GM12878 (cell line): ENCODE measurements around the gene VPS16. TPM values are rescaled to one million over a fixed set of nuclear protein-coding genes. Genes with fewer than 3 reads are reported as not detected.

Experiments used
- BCL11A ChIP-seq: IDR thresholded peaks from 2 replicates; pipeline ENCODE4 v1.6.1; 2011; ENCODE audit warnings: low read depth, low read length
- CBX3 ChIP-seq: fragments of 200-600 bp; sonication (generic); IDR thresholded peaks from 2 replicates; pipeline ENCODE4 v1.6.1; 2016; ENCODE audit warnings: low read depth, borderline replicate concordance
- EGR1 ChIP-seq, 2 experiments: IDR thresholded peaks; 1 replicate in 1 of 2; 2 replicates in 1 of 2; pipeline ENCODE4 v1.6.1; 2011 to 2012; ENCODE audit warnings: low read depth in 2 of 2, low read length in 2 of 2, borderline replicate concordance in 1 of 2, mild to moderate bottlenecking in 1 of 2, moderate library complexity in 1 of 2
- FOS ChIP-seq: IDR thresholded peaks from 3 replicates; pipeline ENCODE4 v1.6.1; 2011; ENCODE audit warnings: borderline replicate concordance; ENCODE audit not compliant: insufficient read length; ENCODE audit errors: extremely low read depth
- HCFC1 ChIP-seq: fragments of 150-350 bp; IDR thresholded peaks from 2 replicates; pipeline ENCODE4 v1.6.1; 2014; ENCODE audit warnings: low read length
- IRF4 ChIP-seq: IDR thresholded peaks from 2 replicates; pipeline ENCODE4 v1.6.1; 2011; ENCODE audit warnings: low read depth, low read length
- JUNB ChIP-seq: IDR thresholded peaks from 2 replicates; pipeline ENCODE4 v1.6.1; 2016; ENCODE audit warnings: antibody characterized with exemption, mild to moderate bottlenecking
- LARP7 ChIP-seq: fragments of 450-650 bp; IDR thresholded peaks from 2 replicates; pipeline ENCODE4 v1.6.1; 2017; ENCODE audit warnings: mild to moderate bottlenecking
- MEF2B ChIP-seq: fragments of 450-650 bp; IDR thresholded peaks from 2 replicates; pipeline ENCODE4 v1.6.1; 2018; ENCODE audit warnings: mild to moderate bottlenecking, moderate library complexity; ENCODE audit not compliant: partially characterized antibody, poor library complexity, severe bottlenecking
- MTA2 ChIP-seq: fragments of 450-650 bp; IDR thresholded peaks from 2 replicates; pipeline ENCODE4 v1.6.1; 2016; ENCODE audit warnings: low read depth, mild to moderate bottlenecking, moderate library complexity
- NFIC ChIP-seq: IDR thresholded peaks from 2 replicates; pipeline ENCODE4 v1.6.1; 2012; ENCODE audit warnings: low read depth, mild to moderate bottlenecking, inconsistent platforms, low read length, moderate library complexity
- NR2C1 ChIP-seq: fragments of 450-650 bp; IDR thresholded peaks from 2 replicates; pipeline ENCODE4 v1.6.1; 2017; ENCODE audit warnings: antibody characterized with exemption, mild to moderate bottlenecking, moderate library complexity
- NR2F1 ChIP-seq: fragments of 450-650 bp; conservative IDR thresholded peaks from 2 replicates; pipeline ENCODE4 v1.6.1; 2017; ENCODE audit warnings: mild to moderate bottlenecking
- RAD51 ChIP-seq: fragments of 450-650 bp; IDR thresholded peaks from 2 replicates; pipeline ENCODE4 v1.6.1; 2016; ENCODE audit warnings: moderate library complexity, mild to moderate bottlenecking, inconsistent platforms
- RUNX3 ChIP-seq: IDR thresholded peaks from 2 replicates; pipeline ENCODE4 v1.6.1; 2012; ENCODE audit warnings: low read length, inconsistent platforms
- SIX5 ChIP-seq: IDR thresholded peaks from 2 replicates; pipeline ENCODE4 v1.6.1; 2011; ENCODE audit warnings: mild to moderate bottlenecking, low read depth, low read length, moderate library complexity; ENCODE audit not compliant: severe bottlenecking
- SPI1 ChIP-seq: IDR thresholded peaks from 2 replicates; pipeline ENCODE4 v1.6.1; 2011; ENCODE audit warnings: low read depth, mild to moderate bottlenecking, low read length, moderate library complexity, borderline replicate concordance; ENCODE audit not compliant: insufficient read depth
- TAF1 ChIP-seq: IDR thresholded peaks from 2 replicates; pipeline ENCODE4 v1.6.1; 2011; ENCODE audit warnings: mild to moderate bottlenecking, low read depth, low read length, borderline replicate concordance
- TARDBP ChIP-seq: IDR thresholded peaks from 2 replicates; pipeline ENCODE4 v1.6.1; 2016; ENCODE audit warnings: borderline replicate concordance
- TCF12 ChIP-seq: IDR thresholded peaks from 2 replicates; pipeline ENCODE4 v1.6.1; 2011; ENCODE audit warnings: low read depth, mild to moderate bottlenecking, low read length
- TCF7 ChIP-seq: IDR thresholded peaks from 2 replicates; pipeline ENCODE4 v1.6.1; 2014; ENCODE audit warnings: antibody characterized with exemption, borderline replicate concordance
- ZNF274 ChIP-seq: IDR thresholded peaks from one replicate; pipeline ENCODE4 v1.8.0; 2011; ENCODE audit not compliant: insufficient read length, insufficient read depth
- ZSCAN29 ChIP-seq: fragments of 450-650 bp; IDR thresholded peaks from 2 replicates; pipeline ENCODE4 v1.6.1; 2017; ENCODE audit warnings: mild to moderate bottlenecking, moderate library complexity
- polyA plus RNA-seq, 11 experiments: library from polyadenylated mRNA; depleted of rRNA in 4 of 11; unstranded in 6 of 11; stranded (reverse) in 5 of 11; fragments of >200 nt; fragmentation: Nextera tagmentation in 4 of 11; fragmentation: Illumina TruSeq in 1 of 11; extraction: Ambion mirVana in 4 of 11; extraction: Trizol in 1 of 11; gene quantifications; 1 replicate in 1 of 11; 2 replicates in 10 of 11; pipeline versions ENCODE4 v1.2.1 to v1.2.3, GENCODE V29; 2011 to 2016; ENCODE audit warnings: inconsistent platforms in 2 of 11, missing spikeins in 2 of 11, low read depth in 1 of 11
- total RNA-seq, 4 experiments: library from RNA; depleted of rRNA in 3 of 4; stranded (reverse); fragments of >200 nt in 3 of 4; fragmentation: Illumina TruSeq in 1 of 4; extraction: Trizol in 1 of 4; gene quantifications; 2 replicates each; pipeline versions ENCODE4 v1.2.1 to v1.2.3, GENCODE V29; 2013 to 2021
- TF ChIP-seq, protein P1 (sequence below): fragments of 450-650 bp; IDR thresholded peaks from 2 replicates; pipeline ENCODE4 v1.6.1; 2016; ENCODE audit warnings: mild to moderate bottlenecking, moderate library complexity, borderline replicate concordance
- TF ChIP-seq, protein P2 (sequence below): fragments of 150-350 bp; IDR thresholded peaks from 2 replicates; pipeline ENCODE4 v1.6.1; 2014; ENCODE audit warnings: mild to moderate bottlenecking, low read depth, low read length

VPS16 gene
- total and polyA plus RNA-seq, 10 of the 15 experiments (the other 5 are each of a cell fraction or from before 2014, with no cell fraction given), result 8.4 to 37.5 (median 26.4) TPM

DNA sequence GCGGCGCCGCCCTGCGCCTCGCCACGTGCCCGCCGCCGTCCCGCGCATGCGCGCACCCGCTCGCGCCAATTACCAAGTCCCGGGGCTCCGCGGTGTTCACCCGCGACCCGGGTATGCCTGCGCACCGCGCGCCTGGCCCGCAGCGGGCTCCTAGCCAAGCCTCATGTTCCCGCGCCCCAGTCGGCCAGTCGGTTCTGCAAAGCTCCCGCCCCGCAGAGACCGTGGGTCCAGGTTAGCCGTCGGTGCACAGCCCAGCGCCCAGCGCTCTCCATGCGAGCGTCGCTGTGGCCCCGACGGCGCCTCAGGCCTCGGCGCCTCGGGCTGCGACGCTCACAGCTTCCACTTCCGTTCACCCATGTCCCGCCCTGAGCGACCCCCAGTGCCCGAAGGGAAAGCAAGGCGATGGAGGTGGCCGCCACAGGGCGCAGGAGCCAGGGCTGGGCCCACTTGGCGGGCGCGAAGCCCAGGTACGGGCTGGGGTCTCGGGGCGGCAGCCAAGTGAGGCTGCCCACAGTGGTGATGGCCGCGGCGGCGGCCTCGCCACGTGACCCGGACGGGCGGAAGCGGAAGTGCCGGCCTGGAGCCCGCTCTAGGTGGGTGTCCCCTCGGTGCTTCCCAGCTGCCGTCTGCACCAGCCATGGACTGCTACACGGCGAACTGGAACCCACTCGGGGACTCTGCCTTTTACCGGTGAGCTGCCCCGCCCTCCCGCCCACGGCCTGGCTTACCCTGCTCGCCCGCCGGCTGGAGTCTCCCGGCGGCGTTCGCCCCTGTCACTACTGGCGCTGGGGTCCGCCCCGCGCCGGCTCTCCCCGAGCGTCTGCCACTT lies at the start of gene VPS16, which contains the start of gene PCED1A (continued):
- TF ChIP-seq, protein P1, sequence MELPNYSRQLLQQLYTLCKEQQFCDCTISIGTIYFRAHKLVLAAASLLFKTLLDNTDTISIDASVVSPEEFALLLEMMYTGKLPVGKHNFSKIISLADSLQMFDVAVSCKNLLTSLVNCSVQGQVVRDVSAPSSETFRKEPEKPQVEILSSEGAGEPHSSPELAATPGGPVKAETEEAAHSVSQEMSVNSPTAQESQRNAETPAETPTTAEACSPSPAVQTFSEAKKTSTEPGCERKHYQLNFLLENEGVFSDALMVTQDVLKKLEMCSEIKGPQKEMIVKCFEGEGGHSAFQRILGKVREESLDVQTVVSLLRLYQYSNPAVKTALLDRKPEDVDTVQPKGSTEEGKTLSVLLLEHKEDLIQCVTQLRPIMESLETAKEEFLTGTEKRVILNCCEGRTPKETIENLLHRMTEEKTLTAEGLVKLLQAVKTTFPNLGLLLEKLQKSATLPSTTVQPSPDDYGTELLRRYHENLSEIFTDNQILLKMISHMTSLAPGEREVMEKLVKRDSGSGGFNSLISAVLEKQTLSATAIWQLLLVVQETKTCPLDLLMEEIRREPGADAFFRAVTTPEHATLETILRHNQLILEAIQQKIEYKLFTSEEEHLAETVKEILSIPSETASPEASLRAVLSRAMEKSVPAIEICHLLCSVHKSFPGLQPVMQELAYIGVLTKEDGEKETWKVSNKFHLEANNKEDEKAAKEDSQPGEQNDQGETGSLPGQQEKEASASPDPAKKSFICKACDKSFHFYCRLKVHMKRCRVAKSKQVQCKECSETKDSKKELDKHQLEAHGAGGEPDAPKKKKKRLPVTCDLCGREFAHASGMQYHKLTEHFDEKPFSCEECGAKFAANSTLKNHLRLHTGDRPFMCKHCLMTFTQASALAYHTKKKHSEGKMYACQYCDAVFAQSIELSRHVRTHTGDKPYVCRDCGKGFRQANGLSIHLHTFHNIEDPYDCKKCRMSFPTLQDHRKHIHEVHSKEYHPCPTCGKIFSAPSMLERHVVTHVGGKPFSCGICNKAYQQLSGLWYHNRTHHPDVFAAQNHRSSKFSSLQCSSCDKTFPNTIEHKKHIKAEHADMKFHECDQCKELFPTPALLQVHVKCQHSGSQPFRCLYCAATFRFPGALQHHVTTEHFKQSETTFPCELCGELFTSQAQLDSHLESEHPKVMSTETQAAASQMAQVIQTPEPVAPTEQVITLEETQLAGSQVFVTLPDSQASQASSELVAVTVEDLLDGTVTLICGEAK, result peak; percentile 90
- TF ChIP-seq SIX5 (peak; percentile 87), NR2C1 (peak; percentile 68), ZSCAN29 (no peak), CBX3 (no peak), TCF7 (no peak), BCL11A (no peak), ZNF274 (no peak), LARP7 (peak; percentile 90), TCF12 (peak; percentile 80), EGR1 (IDR thresholded peaks at IDR 0.05; ENCODE audit: borderline replicate concordance in 1 of 2, low read depth in 2 of 2, low read length in 2 of 2) (peak in 1 of 2 experiments; percentile 22; a peak in 2 of 3 replicates), HCFC1 (peak; percentile 91), FOS (no peak), TAF1 (peak; percentile 72; the same call in 1 of the 2 replicates), SPI1 (peak; percentile 51), MEF2B (peak; percentile 36), MTA2 (no peak), JUNB (no peak), RUNX3 (peak; percentile 41), RAD51 (peak; percentile 84), NR2F1 (no peak; the same call in 1 of the 2 replicates), TARDBP (0 out of 2 replicates have a peak, but pooled peaks have one; percentile 61), IRF4 (no peak), NFIC (no peak)
- TF ChIP-seq, protein P2, sequence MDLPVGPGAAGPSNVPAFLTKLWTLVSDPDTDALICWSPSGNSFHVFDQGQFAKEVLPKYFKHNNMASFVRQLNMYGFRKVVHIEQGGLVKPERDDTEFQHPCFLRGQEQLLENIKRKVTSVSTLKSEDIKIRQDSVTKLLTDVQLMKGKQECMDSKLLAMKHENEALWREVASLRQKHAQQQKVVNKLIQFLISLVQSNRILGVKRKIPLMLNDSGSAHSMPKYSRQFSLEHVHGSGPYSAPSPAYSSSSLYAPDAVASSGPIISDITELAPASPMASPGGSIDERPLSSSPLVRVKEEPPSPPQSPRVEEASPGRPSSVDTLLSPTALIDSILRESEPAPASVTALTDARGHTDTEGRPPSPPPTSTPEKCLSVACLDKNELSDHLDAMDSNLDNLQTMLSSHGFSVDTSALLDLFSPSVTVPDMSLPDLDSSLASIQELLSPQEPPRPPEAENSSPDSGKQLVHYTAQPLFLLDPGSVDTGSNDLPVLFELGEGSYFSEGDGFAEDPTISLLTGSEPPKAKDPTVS, result no peak
